ENCODE measurements around the gene SDR9C7.

SDR9C7 gene

GRCh38 chr12:56957229-56958052, 23.2 kb upstream of the SDR9C7 start, which contains the start of gene RDH16:
Gene RDH16 (minus strand): TSS chr12:56957608. CDS start chr12:56957462, 146 bp downstream.
- Histone ChIP-seq H3K79me2 (ENCODE audit: insufficient read depth, low read length) (no peaks in the 10 kb centered on the region), H3K9me3 (ENCODE audit: insufficient read depth, low read length) (no peaks in the 10 kb centered on the region), H3K4me2 (ENCODE audit: low read depth, low read length, poor library complexity, severe bottlenecking) (no peak within 1 kb of the TSS), H3K36me3 (ENCODE audit: low read length) (no peaks in the 10 kb centered on the region), H3K9ac (ENCODE audit: low read length) (no peak within 1 kb of the TSS), H3K27me3 (ENCODE audit: low read length) (no peaks in the 10 kb centered on the region), H3K4me3 (ENCODE audit: insufficient read depth, low read length, poor library complexity, severe bottlenecking) (no peak within 1 kb of the TSS), H2AFZ (ENCODE audit: low read depth, low read length, severe bottlenecking) (no peak within 1 kb of the TSS), H3K27ac (ENCODE audit: low read depth, low read length) (no peak within 1 kb of the TSS), H3K9me2 (replicated peaks; ENCODE audit: insufficient read depth, low read length) (no peaks in the 10 kb centered on the region), H4K20me1 (ENCODE audit: low read depth, low read length) (no peaks in the 10 kb centered on the region), H3F3A (ENCODE audit: insufficient read depth) (no peaks in the 10 kb centered on the region)
- no peak for TF ChIP-seq EZH2phosphoT487 (conservative IDR thresholded peaks at IDR 0.05; ENCODE audit: low read length)
- TF ChIP-seq, protein P1, sequence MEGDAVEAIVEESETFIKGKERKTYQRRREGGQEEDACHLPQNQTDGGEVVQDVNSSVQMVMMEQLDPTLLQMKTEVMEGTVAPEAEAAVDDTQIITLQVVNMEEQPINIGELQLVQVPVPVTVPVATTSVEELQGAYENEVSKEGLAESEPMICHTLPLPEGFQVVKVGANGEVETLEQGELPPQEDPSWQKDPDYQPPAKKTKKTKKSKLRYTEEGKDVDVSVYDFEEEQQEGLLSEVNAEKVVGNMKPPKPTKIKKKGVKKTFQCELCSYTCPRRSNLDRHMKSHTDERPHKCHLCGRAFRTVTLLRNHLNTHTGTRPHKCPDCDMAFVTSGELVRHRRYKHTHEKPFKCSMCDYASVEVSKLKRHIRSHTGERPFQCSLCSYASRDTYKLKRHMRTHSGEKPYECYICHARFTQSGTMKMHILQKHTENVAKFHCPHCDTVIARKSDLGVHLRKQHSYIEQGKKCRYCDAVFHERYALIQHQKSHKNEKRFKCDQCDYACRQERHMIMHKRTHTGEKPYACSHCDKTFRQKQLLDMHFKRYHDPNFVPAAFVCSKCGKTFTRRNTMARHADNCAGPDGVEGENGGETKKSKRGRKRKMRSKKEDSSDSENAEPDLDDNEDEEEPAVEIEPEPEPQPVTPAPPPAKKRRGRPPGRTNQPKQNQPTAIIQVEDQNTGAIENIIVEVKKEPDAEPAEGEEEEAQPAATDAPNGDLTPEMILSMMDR (IDR thresholded peaks at IDR 0.05; ENCODE audit: insufficient read depth, low read length, poor library complexity, severe bottlenecking): no peak

- no peaks in the 10 kb centered on the region for H3F3A ChIP-seq (ENCODE audit: insufficient read depth)
- no peak overlapping the region for H2AFZ ChIP-seq (ENCODE audit: low read depth, low read length, severe bottlenecking)
- TF ChIP-seq EZH2phosphoT487 (conservative IDR thresholded peaks at IDR 0.05; ENCODE audit: low read length): no peak
- TF ChIP-seq, protein P1 (IDR thresholded peaks at IDR 0.05; ENCODE audit: insufficient read depth, low read length, poor library complexity, severe bottlenecking): no peak
- H3K9me3 ChIP-seq (ENCODE audit: insufficient read depth, low read length): no peaks in the 10 kb centered on the region
- H3K4me2 ChIP-seq (ENCODE audit: low read depth, low read length, poor library complexity, severe bottlenecking): no peak overlapping the region
- H3K9ac ChIP-seq (ENCODE audit: low read length): no peak overlapping the region
- H3K27me3 ChIP-seq (ENCODE audit: low read length): no peaks in the 10 kb centered on the region
- no peaks in the 10 kb centered on the region for H3K79me2 ChIP-seq (ENCODE audit: insufficient read depth, low read length)
- H3K36me3 ChIP-seq (ENCODE audit: low read length): no peaks in the 10 kb centered on the region
- no peaks in the 10 kb centered on the region for H3K9me2 ChIP-seq (replicated peaks; ENCODE audit: insufficient read depth, low read length)
- H3K27ac ChIP-seq (ENCODE audit: low read depth, low read length): no peak overlapping the region
- H3K4me3 ChIP-seq (ENCODE audit: insufficient read depth, low read length, poor library complexity, severe bottlenecking): no peak overlapping the region
- no peaks in the 10 kb centered on the region for H4K20me1 ChIP-seq (ENCODE audit: low read depth, low read length)
These were observed 21.5 kb upstream of the SDR9C7 start for GRCh38 chr12:56955631-56956256.

- no peaks in the 10 kb centered on the region for H3K27me3 ChIP-seq (ENCODE audit: low read length)
- no peak for TF ChIP-seq EZH2phosphoT487 (conservative IDR thresholded peaks at IDR 0.05; ENCODE audit: low read length)
- TF ChIP-seq, protein P1 (IDR thresholded peaks at IDR 0.05; ENCODE audit: insufficient read depth, low read length, poor library complexity, severe bottlenecking): no peak
- H3F3A ChIP-seq (ENCODE audit: insufficient read depth): no peaks in the 10 kb centered on the region
- H2AFZ ChIP-seq (ENCODE audit: low read depth, low read length, severe bottlenecking): no peak overlapping the region
- no peaks in the 10 kb centered on the region for H3K79me2 ChIP-seq (ENCODE audit: insufficient read depth, low read length)
- H3K9me3 ChIP-seq (ENCODE audit: insufficient read depth, low read length): no peaks in the 10 kb centered on the region
- no peak overlapping the region for H3K27ac ChIP-seq (ENCODE audit: low read depth, low read length)
- no peak overlapping the region for H3K9ac ChIP-seq (ENCODE audit: low read length)
- no peaks in the 10 kb centered on the region for H3K36me3 ChIP-seq (ENCODE audit: low read length)
- H3K9me2 ChIP-seq (replicated peaks; ENCODE audit: insufficient read depth, low read length): no peaks in the 10 kb centered on the region
- H3K4me2 ChIP-seq (ENCODE audit: low read depth, low read length, poor library complexity, severe bottlenecking): no peak overlapping the region
- H4K20me1 ChIP-seq (ENCODE audit: low read depth, low read length): no peaks in the 10 kb centered on the region
- H3K4me3 ChIP-seq (ENCODE audit: insufficient read depth, low read length, poor library complexity, severe bottlenecking): no peak overlapping the region
These were observed 20.7 kb upstream of the SDR9C7 start for GRCh38 chr12:56954958-56955355.

All from SU-DHL-6 (cell line).